ENCODE measurements around the gene KSR1. TPM values are rescaled to one million over a fixed set of nuclear protein-coding genes. Genes with fewer than 3 reads are reported as not detected.
"Not testable (repeated sequence)": the region's sequence is repeated elsewhere in the genome, so short reads cannot be mapped to it uniquely, and the experiment has no call there.

Gene KSR1
- total and polyA plus RNA-seq, 2 donors (not counting 1 experiment from before 2014, with no cell fraction given): 5.3 to 10.1 TPM

DNA sequence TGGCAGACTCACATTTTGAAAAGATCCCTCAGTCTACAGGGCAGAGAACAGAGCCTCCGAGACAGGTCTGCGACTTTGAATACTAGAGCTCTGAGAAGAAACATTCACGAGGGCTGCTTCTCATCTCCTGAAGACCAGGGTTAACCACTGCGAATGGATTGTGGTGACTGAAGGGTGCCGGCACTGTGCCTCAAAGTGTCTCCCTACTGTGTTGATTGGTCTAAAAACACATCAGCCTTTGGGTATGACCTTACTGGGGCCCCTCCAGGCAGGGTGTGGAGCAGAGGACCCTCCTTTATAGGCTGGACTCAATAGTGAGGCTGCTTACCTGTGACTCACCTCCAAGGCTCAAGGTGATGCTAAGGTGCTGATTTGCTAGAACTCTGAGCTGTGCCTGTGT is 172.1 kb downstream of the KSR1 start:
- no peak for TF ChIP-seq EZH2 (IDR thresholded peaks at IDR 0.05; ENCODE audit: low read length, missing control alignments)
- TF ChIP-seq, protein P1, sequence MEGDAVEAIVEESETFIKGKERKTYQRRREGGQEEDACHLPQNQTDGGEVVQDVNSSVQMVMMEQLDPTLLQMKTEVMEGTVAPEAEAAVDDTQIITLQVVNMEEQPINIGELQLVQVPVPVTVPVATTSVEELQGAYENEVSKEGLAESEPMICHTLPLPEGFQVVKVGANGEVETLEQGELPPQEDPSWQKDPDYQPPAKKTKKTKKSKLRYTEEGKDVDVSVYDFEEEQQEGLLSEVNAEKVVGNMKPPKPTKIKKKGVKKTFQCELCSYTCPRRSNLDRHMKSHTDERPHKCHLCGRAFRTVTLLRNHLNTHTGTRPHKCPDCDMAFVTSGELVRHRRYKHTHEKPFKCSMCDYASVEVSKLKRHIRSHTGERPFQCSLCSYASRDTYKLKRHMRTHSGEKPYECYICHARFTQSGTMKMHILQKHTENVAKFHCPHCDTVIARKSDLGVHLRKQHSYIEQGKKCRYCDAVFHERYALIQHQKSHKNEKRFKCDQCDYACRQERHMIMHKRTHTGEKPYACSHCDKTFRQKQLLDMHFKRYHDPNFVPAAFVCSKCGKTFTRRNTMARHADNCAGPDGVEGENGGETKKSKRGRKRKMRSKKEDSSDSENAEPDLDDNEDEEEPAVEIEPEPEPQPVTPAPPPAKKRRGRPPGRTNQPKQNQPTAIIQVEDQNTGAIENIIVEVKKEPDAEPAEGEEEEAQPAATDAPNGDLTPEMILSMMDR (conservative IDR thresholded peaks at IDR 0.05 in 1 of 2, IDR thresholded peaks at IDR 0.05 in 1 of 2; ENCODE audit: low read depth in 1 of 2, low read length in 2 of 2): no peak
- no peak for DNase-seq (ENCODE audit: low read depth in 2 of 2)
- peaks cover 7% of the 10 kb centered on the region for H3K4me1 ChIP-seq (ENCODE audit: control insufficient read depth, extremely low read depth, insufficient read depth, low read length)

DNA sequence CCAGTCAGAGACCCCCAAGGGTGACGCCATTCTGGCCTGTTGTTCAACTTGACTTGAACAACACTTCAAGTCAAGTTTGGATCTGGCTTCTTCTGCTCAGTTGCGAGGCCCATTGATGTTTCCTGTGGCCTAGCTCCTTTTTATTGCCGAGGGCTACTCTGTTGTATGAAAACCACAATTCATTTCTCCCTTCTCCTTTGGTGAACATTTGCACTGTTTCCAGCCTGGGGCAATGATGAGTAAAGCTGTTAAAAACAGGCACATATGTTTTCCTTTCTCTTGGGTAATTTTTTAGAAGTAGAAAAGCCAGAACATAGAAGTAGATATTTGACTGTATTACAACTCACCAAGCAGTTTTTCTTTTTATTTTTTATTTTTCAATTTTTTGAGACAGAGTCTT is 173.0 kb downstream of the KSR1 start:
- H2AFZ ChIP-seq (ENCODE audit: low read length); H3K79me2 ChIP-seq (ENCODE audit: control insufficient read depth, insufficient read depth, low read length); DNase-seq (ENCODE audit: low read depth in 2 of 2); H3K9ac ChIP-seq (ENCODE audit: insufficient read depth, low read length); H4K20me1 ChIP-seq (ENCODE audit: control insufficient read depth, extremely low read depth, insufficient read depth, low read length); H3K27ac ChIP-seq (ENCODE audit: insufficient read depth, low read length); H3K4me1 ChIP-seq (ENCODE audit: control insufficient read depth, extremely low read depth, insufficient read depth, low read length); H3K27me3 ChIP-seq (ENCODE audit: control insufficient read depth, insufficient read depth, low read length); H3K36me3 ChIP-seq (ENCODE audit: control insufficient read depth, insufficient read depth, low read length); H3K9me3 ChIP-seq (ENCODE audit: control insufficient read depth, insufficient read depth, low read depth, low read length); H3K4me3 ChIP-seq (replicated peaks in 1 of 4; ENCODE audit: control extremely low read depth in 1 of 4, insufficient read depth in 1 of 4, low read depth in 3 of 4, low read length in 4 of 4); H3K4me2 ChIP-seq (ENCODE audit: extremely low read depth, insufficient read depth, low read length): not testable (repeated sequence)

More for the DNA sequence above, 172.1 kb downstream of the KSR1 start:
- Histone ChIP-seq H3K9me3 (ENCODE audit: control insufficient read depth, insufficient read depth, low read depth, low read length) (no peaks in the 10 kb centered on the region), H3K4me2 (ENCODE audit: extremely low read depth, insufficient read depth, low read length) (no peak overlapping the region), H3K79me2 (ENCODE audit: control insufficient read depth, insufficient read depth, low read length) (no peaks in the 10 kb centered on the region), H3K27me3 (ENCODE audit: control insufficient read depth, insufficient read depth, low read length) (no peaks in the 10 kb centered on the region), H2AFZ (ENCODE audit: low read length) (no peak overlapping the region), H3K4me3 (replicated peaks in 1 of 4; ENCODE audit: control extremely low read depth in 1 of 4, insufficient read depth in 1 of 4, low read depth in 3 of 4, low read length in 4 of 4) (no peak overlapping the region), H3K9ac (ENCODE audit: insufficient read depth, low read length) (no peak overlapping the region), H3K36me3 (ENCODE audit: control insufficient read depth, insufficient read depth, low read length) (no peaks in the 10 kb centered on the region), H3K27ac (ENCODE audit: insufficient read depth, low read length) (no peak overlapping the region), H4K20me1 (ENCODE audit: control insufficient read depth, extremely low read depth, insufficient read depth, low read length) (no peaks in the 10 kb centered on the region)

DNA sequence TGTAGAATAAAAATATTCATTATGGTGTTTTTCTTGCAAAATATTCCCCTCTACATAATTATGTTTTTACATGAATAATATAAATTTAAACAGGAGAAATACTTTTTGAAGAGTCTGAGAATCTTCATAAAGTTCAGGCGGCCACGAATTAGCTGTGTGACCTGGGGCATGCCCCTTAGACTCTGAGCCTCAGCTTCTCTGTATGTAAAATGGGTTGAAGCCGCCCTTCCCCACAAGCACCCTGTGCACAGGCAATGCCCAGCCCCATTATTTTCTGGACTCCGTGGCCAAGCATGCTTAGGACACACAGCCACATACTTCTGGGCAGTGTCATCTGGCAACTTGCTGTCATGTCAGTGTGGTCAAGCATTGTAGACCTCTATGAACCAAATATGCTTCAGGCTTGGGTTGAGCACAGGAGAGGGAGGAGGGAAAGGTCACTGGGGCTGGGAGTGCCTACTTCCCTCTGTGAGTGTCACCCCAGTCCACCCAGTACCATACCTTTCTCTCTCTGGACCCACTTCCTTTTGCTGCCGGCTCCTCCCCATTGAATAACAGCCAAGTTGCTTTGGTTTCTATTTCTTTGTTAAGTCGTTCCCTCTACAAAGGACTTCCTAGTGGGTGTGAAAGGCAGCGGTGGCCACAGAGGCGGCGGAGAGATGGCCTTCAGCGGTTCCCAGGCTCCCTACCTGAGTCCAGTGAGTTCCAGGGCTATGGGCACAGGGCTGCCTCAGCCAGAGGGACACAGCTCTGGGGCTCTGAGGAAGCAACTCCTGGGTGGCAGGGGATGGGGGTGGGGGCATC is 174.6 kb downstream of the KSR1 start, which contains the start of gene LGALS9:
Gene LGALS9, plus strand, starts transcription at position 582 of the 804 bp plus-strand sequence. Its CDS starts 78 bp downstream, at position 660.
- peak in 1 of 2 donors; percentile 56 for DNase-seq (ENCODE audit: low read depth in 2 of 2)

More for the DNA sequence above, 174.6 kb downstream of the KSR1 start, which contains the start of gene LGALS9:
- H3K36me3 ChIP-seq (ENCODE audit: control insufficient read depth, insufficient read depth, low read length): no peaks in the 10 kb centered on the region
- H3K4me1 ChIP-seq (ENCODE audit: control insufficient read depth, extremely low read depth, insufficient read depth, low read length): peaks cover 7% of the 10 kb centered on the region
- H3K79me2 ChIP-seq (ENCODE audit: control insufficient read depth, insufficient read depth, low read length): no peaks in the 10 kb centered on the region
- H3K4me3 ChIP-seq (replicated peaks in 1 of 4; ENCODE audit: control extremely low read depth in 1 of 4, insufficient read depth in 1 of 4, low read depth in 3 of 4, low read length in 4 of 4): no peak within 1 kb of the TSS
- no peak within 1 kb of the TSS for H2AFZ ChIP-seq (ENCODE audit: low read length)
- H4K20me1 ChIP-seq (ENCODE audit: control insufficient read depth, extremely low read depth, insufficient read depth, low read length): no peaks in the 10 kb centered on the region
- H3K27ac ChIP-seq (ENCODE audit: insufficient read depth, low read length): no peak within 1 kb of the TSS
- H3K4me2 ChIP-seq (ENCODE audit: extremely low read depth, insufficient read depth, low read length): no peak within 1 kb of the TSS
- TF ChIP-seq, protein P1 (conservative IDR thresholded peaks at IDR 0.05 in 1 of 2, IDR thresholded peaks at IDR 0.05 in 1 of 2; ENCODE audit: low read depth in 1 of 2, low read length in 2 of 2): no peak
- TF ChIP-seq EZH2 (IDR thresholded peaks at IDR 0.05; ENCODE audit: low read length, missing control alignments): no peak
- no peaks in the 10 kb centered on the region for H3K27me3 ChIP-seq (ENCODE audit: control insufficient read depth, insufficient read depth, low read length)
- H3K9ac ChIP-seq (ENCODE audit: insufficient read depth, low read length): no peak within 1 kb of the TSS
- no peaks in the 10 kb centered on the region for H3K9me3 ChIP-seq (ENCODE audit: control insufficient read depth, insufficient read depth, low read depth, low read length)
